Smooth muscle cell (in vitro differentiated cells): ENCODE data around the gene TMEM127. TPM values are rescaled to one million over a fixed set of nuclear protein-coding genes. Genes with fewer than 3 reads are reported as not detected.
A peak's percentile ranks its signal among the peaks of the same experiment; 100 is the strongest.

Experiments used
- DNase-seq: peaks from one replicate; lab custom pipeline; 2025; ENCODE audit not compliant: unreplicated experiment; lab: John Stamatoyannopoulos, UW
- H2AFZ ChIP-seq: fragments of 200-600 bp; sonication (generic); 2 replicates; pipeline ENCODE4 v1.6.0; 2016; ENCODE audit warnings: antibody characterized with exemption, low read depth, mild to moderate bottlenecking
- H3F3A ChIP-seq: fragments of 200-600 bp; sonication (generic); 2 replicates; pipeline ENCODE4 v1.6.0; 2017; ENCODE audit warnings: antibody characterized with exemption, low read depth
- H3K27ac ChIP-seq: fragments of 200-600 bp; sonication (generic); 2 replicates; pipeline ENCODE4 v1.5.1; 2016; ENCODE audit warnings: low read depth, mild to moderate bottlenecking
- H3K27me3 ChIP-seq: fragments of 200-600 bp; sonication (generic); 2 replicates; pipeline ENCODE4 v1.6.1; 2016; ENCODE audit warnings: low read depth, mild to moderate bottlenecking
- H3K36me3 ChIP-seq: fragments of 200-600 bp; sonication (generic); 2 replicates; pipeline ENCODE4 v1.5.1; 2016; ENCODE audit warnings: low read depth
- H3K4me1 ChIP-seq: fragments of 200-600 bp; sonication (generic); 2 replicates; pipeline ENCODE4 v1.5.1; 2016; ENCODE audit warnings: low read depth
- H3K4me2 ChIP-seq: fragments of 200-600 bp; sonication (generic); 2 replicates; pipeline ENCODE4 v1.6.0; 2016; ENCODE audit warnings: mild to moderate bottlenecking
- H3K4me3 ChIP-seq: fragments of 200-600 bp; sonication (generic); 2 replicates; pipeline ENCODE4 v1.5.1; 2016; ENCODE audit warnings: mild to moderate bottlenecking
- H3K79me2 ChIP-seq: fragments of 200-600 bp; sonication (generic); 2 replicates; pipeline ENCODE4 v1.6.0; 2016; ENCODE audit warnings: low read depth, mild to moderate bottlenecking
- H3K9ac ChIP-seq: fragments of 200-600 bp; sonication (generic); 2 replicates; pipeline ENCODE4 v1.6.0; 2016; ENCODE audit warnings: low read depth
- H3K9me3 ChIP-seq: fragments of 200-600 bp; sonication (generic); replicated peaks from 2 replicates; pipeline ENCODE4 v1.5.1; 2016; ENCODE audit warnings: low read depth
- H4K20me1 ChIP-seq: fragments of 200-600 bp; sonication (generic); 2 replicates; pipeline ENCODE4 v1.6.0; 2016; ENCODE audit warnings: low read depth
- WGBS: methylation state at CpG from one replicate; pipeline ENCODE4 v1.1.7; 2016; ENCODE audit warnings: low lambda C conversion rate; 5-methylcytosine and 5-hydroxymethylcytosine counted together
- polyA plus RNA-seq: library from polyadenylated mRNA; unstranded; fragments of >200 nt; fragmentation: Nextera tagmentation; extraction: Ambion mirVana; gene quantifications from 2 replicates; pipeline ENCODE4 v1.2.1, GENCODE V29; 2016
- total RNA-seq: library from RNA; depleted of rRNA; stranded (reverse); fragments of >200 nt; gene quantifications from 2 replicates; pipeline ENCODE4 v1.2.3, GENCODE V29; 2014
- TF ChIP-seq, protein P1 (sequence below): fragments of 200-600 bp; sonication (generic); IDR thresholded peaks from 2 replicates; pipeline ENCODE4 v1.5.1; 2017; ENCODE audit warnings: borderline replicate concordance, mild to moderate bottlenecking, antibody characterized with exemption; ENCODE audit not compliant: insufficient read depth, poor library complexity, severe bottlenecking

The TMEM127 gene, protein sequence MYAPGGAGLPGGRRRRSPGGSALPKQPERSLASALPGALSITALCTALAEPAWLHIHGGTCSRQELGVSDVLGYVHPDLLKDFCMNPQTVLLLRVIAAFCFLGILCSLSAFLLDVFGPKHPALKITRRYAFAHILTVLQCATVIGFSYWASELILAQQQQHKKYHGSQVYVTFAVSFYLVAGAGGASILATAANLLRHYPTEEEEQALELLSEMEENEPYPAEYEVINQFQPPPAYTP
- total RNA-seq (18.7 and 21.9 TPM in 2 replicates), polyA plus RNA-seq (20.5 and 31.8 TPM in 2 replicates)

DNA sequence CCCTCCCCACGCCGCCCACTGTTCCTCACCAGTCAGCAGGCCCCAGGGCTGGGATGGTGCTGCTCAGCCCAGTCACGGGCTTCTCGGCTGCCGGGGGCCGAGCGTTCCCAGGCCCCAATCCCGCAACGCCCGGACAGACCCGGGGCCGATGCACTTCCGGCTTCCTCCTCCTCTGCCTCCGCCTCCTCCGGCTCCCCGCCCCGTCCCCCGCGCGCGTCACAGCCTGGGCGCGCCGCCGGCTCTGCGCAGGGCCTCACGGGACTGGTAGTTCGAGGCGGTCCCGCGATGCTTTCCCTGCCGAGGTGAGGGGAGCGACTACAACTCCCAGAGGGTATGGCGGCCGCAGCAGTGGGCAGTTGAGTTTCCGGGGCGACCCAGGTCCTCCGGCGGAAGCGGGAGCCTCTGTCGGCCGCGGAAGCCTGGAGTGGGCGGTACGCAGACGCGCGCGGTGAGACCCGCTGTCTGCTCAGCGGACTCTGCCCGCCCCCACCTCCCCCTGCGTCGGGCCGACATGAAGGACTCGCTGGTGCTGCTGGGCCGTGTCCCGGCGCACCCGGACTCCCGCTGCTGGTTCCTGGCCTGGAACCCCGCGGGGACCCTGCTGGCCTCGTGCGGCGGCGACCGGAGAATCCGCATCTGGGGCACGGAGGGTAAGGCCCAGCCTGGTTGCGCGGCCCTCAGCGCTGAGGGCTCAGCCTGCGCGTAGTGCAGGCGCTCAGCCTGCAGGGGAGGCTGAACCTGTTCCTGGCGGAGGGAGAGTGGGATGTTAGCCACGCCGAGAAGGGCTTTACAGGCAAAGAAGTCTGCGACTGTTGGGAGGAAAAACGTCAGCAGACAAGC is at the start of gene TMEM127, which contains the start of gene CIAO1:
Gene TMEM127 (minus strand): TSS at position 158 of the 840 bp plus-strand sequence. CDS start 616 bp downstream, outside the sequence.
Gene CIAO1 (plus strand): TSS at position 386 of the 840 bp plus-strand sequence. CDS start 126 bp downstream, at position 512.
- Histone ChIP-seq H3K4me1 (peaks cover 10% of the 10 kb centered on the region), H3K79me2 (peaks cover 64% of the 10 kb centered on the region), H3K27ac (peak within 1 kb of the TSS; percentile 79), H3K9me3 (no peaks in the 10 kb centered on the region), H3K36me3 (no peaks in the 10 kb centered on the region), H3K9ac (peak within 1 kb of the TSS; percentile 93), H3F3A (peaks cover 7% of the 10 kb centered on the region), H3K27me3 (no peaks in the 10 kb centered on the region), H2AFZ (peak within 1 kb of the TSS; percentile 95), H3K4me2 (peak within 1 kb of the TSS; percentile 95), H3K4me3 (peak within 1 kb of the TSS; percentile 73), H4K20me1 (peaks cover 29% of the 10 kb centered on the region)
- TF ChIP-seq, protein P1, sequence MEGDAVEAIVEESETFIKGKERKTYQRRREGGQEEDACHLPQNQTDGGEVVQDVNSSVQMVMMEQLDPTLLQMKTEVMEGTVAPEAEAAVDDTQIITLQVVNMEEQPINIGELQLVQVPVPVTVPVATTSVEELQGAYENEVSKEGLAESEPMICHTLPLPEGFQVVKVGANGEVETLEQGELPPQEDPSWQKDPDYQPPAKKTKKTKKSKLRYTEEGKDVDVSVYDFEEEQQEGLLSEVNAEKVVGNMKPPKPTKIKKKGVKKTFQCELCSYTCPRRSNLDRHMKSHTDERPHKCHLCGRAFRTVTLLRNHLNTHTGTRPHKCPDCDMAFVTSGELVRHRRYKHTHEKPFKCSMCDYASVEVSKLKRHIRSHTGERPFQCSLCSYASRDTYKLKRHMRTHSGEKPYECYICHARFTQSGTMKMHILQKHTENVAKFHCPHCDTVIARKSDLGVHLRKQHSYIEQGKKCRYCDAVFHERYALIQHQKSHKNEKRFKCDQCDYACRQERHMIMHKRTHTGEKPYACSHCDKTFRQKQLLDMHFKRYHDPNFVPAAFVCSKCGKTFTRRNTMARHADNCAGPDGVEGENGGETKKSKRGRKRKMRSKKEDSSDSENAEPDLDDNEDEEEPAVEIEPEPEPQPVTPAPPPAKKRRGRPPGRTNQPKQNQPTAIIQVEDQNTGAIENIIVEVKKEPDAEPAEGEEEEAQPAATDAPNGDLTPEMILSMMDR = peak; percentile 21
- WGBS = under 1% methylated on average over 70 of the region's 81 CpGs
- peak; percentile 92 for DNase-seq

DNA sequence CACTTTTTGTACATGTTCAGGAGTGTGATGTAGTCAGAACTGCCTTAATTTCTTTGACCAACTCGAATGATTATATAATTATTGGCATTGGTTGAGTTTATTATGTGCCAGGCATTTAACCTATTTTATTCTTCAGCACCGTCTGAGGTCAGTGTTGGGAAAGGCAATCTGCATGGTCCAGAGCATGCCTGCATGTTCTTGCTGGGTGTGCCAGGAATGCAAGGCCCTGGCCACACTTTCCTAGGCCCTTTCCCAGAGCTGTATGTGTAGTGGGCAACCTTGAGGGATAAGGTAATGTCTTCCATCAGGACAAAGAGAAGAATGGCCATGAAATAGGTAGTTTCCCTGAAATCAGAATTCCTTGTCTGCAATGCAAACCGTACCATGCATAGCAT is 49.2 kb upstream of the TMEM127 start:
- Histone ChIP-seq H3K36me3 (no peaks in the 10 kb centered on the region), H3K4me2 (no peak overlapping the region), H3F3A (no peaks in the 10 kb centered on the region), H3K9me3 (no peaks in the 10 kb centered on the region), H2AFZ (no peak overlapping the region), H3K79me2 (no peaks in the 10 kb centered on the region), H3K27ac (no peak overlapping the region), H3K4me1 (no peaks in the 10 kb centered on the region), H3K4me3 (no peak overlapping the region), H4K20me1 (no peaks in the 10 kb centered on the region), H3K27me3 (peaks cover 23% of the 10 kb centered on the region), H3K9ac (no peak overlapping the region)
- no peak for DNase-seq
- WGBS = 86% methylated on average over 3 of the region's 3 CpGs
- TF ChIP-seq, protein P1 = no peak

DNA sequence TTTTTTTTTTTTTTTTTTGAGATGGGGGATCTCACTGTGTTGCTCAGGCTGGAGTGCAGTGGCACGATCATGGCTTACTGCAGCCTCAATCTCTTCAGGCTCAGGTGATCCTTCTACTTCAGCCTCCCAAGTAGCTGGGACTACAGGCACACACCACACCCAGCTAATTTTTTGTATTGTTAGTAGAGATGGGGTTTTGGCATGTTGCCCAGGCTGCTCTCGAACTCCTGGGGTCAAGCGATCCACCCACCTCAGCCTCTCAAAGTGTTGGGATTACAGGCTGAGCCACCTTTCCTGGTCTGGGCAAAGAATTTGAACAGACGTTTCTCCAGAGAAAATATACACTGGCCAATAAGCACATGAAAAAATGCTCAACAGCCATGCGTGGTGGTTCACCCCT is 42.5 kb upstream of the TMEM127 start:
- Histone ChIP-seq H3K9ac (no peak overlapping the region), H3K9me3 (no peaks in the 10 kb centered on the region), H2AFZ (no peak overlapping the region), H3K36me3 (no peaks in the 10 kb centered on the region), H3K4me3 (no peak overlapping the region), H3K79me2 (peaks cover 21% of the 10 kb centered on the region), H3F3A (no peaks in the 10 kb centered on the region), H3K27ac (no peak overlapping the region), H3K27me3 (no peaks in the 10 kb centered on the region), H4K20me1 (peaks cover 9% of the 10 kb centered on the region), H3K4me1 (peaks cover 13% of the 10 kb centered on the region), H3K4me2 (no peak overlapping the region)
- WGBS = 95% methylated on average over 5 of the region's 5 CpGs
- TF ChIP-seq, protein P1 = no peak
- DNase-seq = no peak
